Stimulated activated CD4-positive, alpha-beta T cell treated with anti-CD3 and anti-CD28 coated beads, Interleukin-4, amount 100 ng/mL, for 48 hours (primary cell): ENCODE results near the gene DIO1.
A peak's percentile ranks its signal among the peaks of the same experiment; 100 is the strongest.

ENCODE experiments used
- DNase-seq, 2 donors: peaks; one replicate each; pipeline ENCODE4 v3.0.0-alpha.2; 2020; ENCODE audit warnings: low read depth in 2 of 2

DIO1 gene

GRCh38 chr1:53894644-53895043, 657 bp downstream of the DIO1 start:
- DNase-seq = no peak

GRCh38 chr1:53895421-53895820, 1.4 kb downstream of the DIO1 start:
- no peak for DNase-seq

GRCh38 chr1:53896635-53897229, 2.7 kb downstream of the DIO1 start:
- no peak for DNase-seq

- DNase-seq = no peak
Measured at GRCh38 chr1:53899206-53899628, 5.2 kb downstream of the DIO1 start.

DNA sequence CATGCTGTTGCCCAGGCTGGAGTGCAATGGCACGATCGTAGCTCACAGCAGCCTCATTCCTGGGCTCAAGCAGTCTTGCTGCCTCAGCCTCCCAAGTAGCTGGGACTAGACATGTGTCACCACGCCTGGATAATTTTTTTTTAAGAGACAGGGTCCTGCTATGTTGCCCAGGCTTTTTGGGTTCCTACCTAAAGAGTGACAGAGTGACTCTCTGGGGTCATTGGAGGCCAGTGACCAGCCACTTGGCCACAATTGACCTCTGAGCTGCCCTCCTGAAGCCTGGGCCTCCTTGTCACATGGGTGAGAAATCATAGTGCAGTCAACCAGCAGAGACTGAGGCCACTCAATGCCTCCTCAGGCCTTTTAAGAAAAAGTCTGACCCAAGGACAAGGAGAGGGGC, 5.7 kb downstream of the DIO1 start:
- no peak for DNase-seq

GRCh38 chr1:53902235-53903138, 8.5 kb downstream of the DIO1 start:
- DNase-seq = no peak

GRCh38 chr1:53905509-53905908, 11.5 kb downstream of the DIO1 start:
- no peak for DNase-seq

- DNase-seq = no peak
Measured at GRCh38 chr1:53906121-53906520, 12.1 kb downstream of the DIO1 start.

GRCh38 chr1:53909946-53910345, 16.0 kb downstream of the DIO1 start:
- DNase-seq = no peak

DNA sequence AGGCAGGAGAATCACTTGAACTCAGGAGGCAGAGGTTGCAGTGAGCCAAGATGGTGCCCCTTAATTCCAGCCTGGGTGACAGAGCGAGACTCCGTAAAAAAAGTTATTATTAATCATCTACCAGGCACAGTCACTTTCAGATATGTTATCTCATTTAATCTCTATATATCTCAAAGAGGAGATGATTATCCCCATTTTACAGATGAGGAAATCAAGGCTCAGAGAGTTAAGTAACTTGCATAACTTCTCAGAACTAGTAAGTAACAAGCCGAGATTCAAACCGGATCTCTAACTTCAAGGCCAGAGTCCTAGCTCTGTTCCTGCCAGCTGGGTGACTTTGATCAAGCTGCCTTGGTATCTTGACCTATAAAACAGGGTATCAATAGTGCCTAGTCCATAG, 17.5 kb downstream of the DIO1 start:
- DNase-seq = no peak

DNA sequence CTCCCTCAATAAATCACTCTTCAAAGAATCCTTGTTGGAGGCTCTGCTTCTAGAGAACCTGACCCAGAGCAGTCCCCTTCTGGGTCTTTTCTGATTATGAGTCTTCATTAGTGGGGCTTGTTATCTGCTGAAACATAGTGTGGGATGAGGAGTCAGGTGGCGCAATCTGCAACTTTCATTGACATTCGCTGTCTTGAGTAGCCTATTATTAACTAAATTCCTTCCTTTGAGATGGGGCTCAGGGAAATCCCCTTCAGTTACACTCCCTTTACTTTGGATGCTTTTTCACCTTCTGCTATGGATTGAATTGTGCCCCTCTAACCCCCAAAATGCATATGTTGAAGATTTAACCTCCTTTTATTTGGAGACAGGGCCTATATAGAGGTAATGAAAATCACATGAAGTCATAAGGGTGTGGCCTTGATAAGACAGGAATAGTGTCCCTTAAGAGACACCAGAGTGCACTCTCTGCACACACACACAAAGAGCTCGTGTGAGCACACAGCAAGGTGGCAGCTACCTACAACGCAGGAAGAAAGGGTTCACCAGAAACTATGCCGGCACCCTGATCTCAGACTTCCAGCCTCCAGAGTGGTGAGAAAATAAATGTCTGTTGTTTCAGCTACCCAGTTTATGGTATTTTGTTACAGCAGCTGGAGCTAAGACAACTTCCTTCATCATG, 19.5 kb downstream of the DIO1 start:
- no peak for DNase-seq

GRCh38 chr1:53918343-53918742, 24.4 kb downstream of the DIO1 start:
- DNase-seq = no peak

- DNase-seq = peak in 1 of 2 donors; percentile 7
Measured at GRCh38 chr1:53919675-53920066, 25.7 kb downstream of the DIO1 start.

DNA sequence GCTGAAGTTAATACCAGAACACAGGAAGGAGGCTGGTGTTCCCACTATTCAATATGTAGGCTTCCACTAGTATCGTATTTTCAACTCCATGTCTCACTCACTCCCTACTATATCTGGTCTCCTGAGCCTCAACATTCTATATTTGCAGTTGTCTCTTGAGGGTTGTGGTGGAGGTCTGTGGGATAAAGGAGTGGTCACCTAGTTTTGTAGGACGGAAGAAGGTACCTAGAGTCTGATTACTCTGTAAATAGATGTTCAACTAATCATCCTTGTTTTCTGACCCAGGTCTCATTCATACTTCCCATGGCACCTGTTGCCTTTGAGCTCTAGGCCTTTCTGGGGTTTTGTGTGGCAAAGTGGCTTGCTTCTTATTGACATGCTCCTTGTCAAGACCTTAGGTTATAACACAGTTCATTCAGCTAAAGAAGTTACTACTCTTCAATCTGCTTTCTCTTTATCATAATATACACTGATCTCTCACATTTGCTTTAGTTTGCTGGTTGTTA, 33.4 kb downstream of the DIO1 start:
- no peak for DNase-seq

DNA sequence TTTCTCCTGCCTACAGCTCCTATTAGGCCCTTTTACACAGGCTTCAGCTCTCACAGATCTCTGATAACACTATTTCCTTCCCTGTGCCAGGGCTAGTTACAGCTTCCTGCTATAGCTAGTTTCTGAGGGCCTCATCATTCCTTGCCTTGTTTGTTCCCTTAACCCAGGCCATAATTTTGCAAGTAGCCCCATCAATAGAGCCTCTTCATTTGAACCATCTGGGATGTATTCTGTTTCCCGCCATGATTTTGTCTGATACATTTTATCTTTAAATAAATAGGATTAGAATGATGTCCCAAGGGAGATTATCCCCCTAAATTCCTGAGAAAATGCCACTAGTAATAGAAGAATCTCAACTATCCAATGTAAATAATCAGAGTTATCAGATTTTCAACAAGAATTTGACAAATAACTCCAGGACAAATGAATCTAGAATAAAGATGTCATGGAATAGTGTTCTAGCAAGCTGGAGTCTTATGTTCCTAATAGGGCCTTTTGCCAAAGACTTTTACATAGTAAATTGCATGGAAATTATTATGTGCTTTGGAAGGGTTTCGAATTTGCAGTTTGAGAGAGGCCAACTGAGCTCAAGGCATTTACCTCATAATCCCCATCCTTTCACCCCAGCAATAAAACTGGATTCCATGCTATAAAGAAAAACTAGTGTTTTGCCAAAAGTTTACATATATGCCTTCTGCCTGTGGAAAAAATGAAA, 35.4 kb downstream of the DIO1 start:
- no peak for DNase-seq

GRCh38 chr1:53930932-53931331, 36.9 kb downstream of the DIO1 start:
- DNase-seq = no peak

GRCh38 chr1:53931523-53931922, 37.5 kb downstream of the DIO1 start:
- DNase-seq = no peak

- no peak for DNase-seq
Measured at GRCh38 chr1:53934170-53934765, 40.3 kb downstream of the DIO1 start.

DNA sequence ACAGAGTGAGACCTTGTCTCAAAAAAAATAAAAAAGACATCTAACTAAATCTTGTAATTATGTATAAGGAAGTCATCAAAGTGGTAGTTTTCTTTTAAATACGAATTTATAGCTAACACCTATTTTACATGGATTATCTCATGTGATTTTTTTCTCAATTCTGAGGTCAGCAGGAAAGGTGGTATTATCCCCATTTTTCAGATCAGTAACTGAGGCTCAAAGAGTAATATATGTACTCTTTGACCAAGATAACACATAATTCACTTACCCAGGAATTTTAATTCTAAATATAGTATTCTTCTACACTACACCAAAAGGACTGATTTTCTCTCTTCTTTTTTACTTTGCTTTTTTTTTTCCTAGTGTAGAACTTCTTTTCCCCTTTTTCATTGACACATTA, 42.4 kb downstream of the DIO1 start:
- no peak for DNase-seq

DNA sequence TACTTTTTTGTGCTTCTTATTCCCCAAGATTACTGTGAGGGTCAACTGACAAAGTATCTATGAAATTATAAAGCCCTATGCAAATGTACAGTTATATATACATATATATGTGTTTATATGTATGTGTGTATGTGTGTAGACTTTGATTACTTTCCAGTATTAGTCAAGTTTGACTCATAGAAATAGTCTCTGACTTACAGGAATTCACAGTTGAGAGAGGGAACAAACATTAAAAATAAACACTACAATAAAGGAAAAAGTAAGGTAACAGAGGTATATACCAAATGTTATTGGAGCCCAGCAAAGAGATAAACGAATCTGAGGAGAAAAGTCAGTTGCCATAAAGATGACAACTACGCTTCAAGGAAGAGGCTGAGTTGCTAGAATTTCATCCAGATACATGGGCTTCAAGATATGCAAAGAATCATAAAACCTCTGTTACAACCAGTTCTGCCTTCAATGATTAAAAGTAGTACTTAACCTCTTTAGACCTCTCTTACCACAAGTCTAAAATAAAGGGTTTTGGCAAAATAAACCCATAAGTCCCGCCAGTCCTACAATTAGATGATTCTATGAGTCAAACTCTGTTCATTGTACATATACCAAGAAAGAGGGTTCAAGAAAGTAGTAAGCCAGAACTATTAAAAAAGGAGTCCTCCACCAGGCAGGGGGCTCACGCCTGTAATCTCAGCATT, 44.3 kb downstream of the DIO1 start:
- DNase-seq = no peak
